Cardiac septum (tissue), 1 donor: ENCODE measurements around the gene CASP5. TPM values are rescaled to one million over a fixed set of nuclear protein-coding genes. Genes with fewer than 3 reads are reported as not detected.
"Not testable (repeated sequence)": the region's sequence is repeated elsewhere in the genome, so short reads cannot be mapped to it uniquely, and the experiment has no call there.

ENCODE experiments used
- DNase-seq: peaks from one replicate; pipeline ENCODE4 v3.0.0-alpha.2; 2020; ENCODE audit warnings: low spot score
- intact Hi-C: fragments of 100-400 bp; cut with DNase I; formaldehyde crosslinking; loops from one replicate; pipeline ENCODE4 v1.14.0; 2022
- total RNA-seq: library from RNA; stranded (reverse); fragmentation: NEBNext Ultra II Directional; extraction: Animal tissue kit (Norgen Biotek cat#: 25700); gene quantifications from one replicate; pipeline ENCODE4 v1.2.1, GENCODE V29; 2021
- donor health status: DM: no; HTN: no; CAD: no.

The CASP5 gene
- total RNA-seq, 1 donor from 2014 or later, result not detected

- DNase-seq, intact Hi-C loops: not testable (repeated sequence)
Measured at GRCh38 chr11:104972924-104973323, 50.0 kb downstream of the CASP5 start.

- intact Hi-C loops, result no loop called here
- no peak for DNase-seq
Measured at GRCh38 chr11:104970756-104971155, 52.2 kb downstream of the CASP5 start.

- DNase-seq, result no peak
- intact Hi-C loops, result no loop called here
Measured at GRCh38 chr11:104968856-104969776, 53.9 kb downstream of the CASP5 start.

GRCh38 chr11:104968355-104968855, 54.6 kb downstream of the CASP5 start, which contains the start of gene CASP4:
CASP4 (minus strand) TSS chr11:104968574; CDS start chr11:104968525, 49 bp downstream.
- intact Hi-C loops, result no loop called here
- no peak for DNase-seq

- DNase-seq, result no peak
- intact Hi-C loops, result no loop called here
Measured at GRCh38 chr11:104967534-104968354, 55.2 kb downstream of the CASP5 start.

GRCh38 chr11:104965735-104966134, 57.2 kb downstream of the CASP5 start:
- intact Hi-C loops, result no loop called here

GRCh38 chr11:104964247-104964646, 58.7 kb downstream of the CASP5 start:
- DNase-seq, result no peak
- intact Hi-C loops, result no loop called here

More at GRCh38 chr11:104965735-104966134, 57.2 kb downstream of the CASP5 start:
- no peak for DNase-seq

- intact Hi-C loops, result no loop called here
Measured at GRCh38 chr11:104962852-104963251, 60.1 kb downstream of the CASP5 start.

GRCh38 chr11:104957280-104957679, 65.7 kb downstream of the CASP5 start:
- no peak for DNase-seq
- intact Hi-C loops, result no loop called here

More at GRCh38 chr11:104962852-104963251, 60.1 kb downstream of the CASP5 start:
- DNase-seq, result no peak

- DNase-seq, result no peak
- intact Hi-C loops, result no loop called here
Measured at GRCh38 chr11:104956528-104956927, 66.4 kb downstream of the CASP5 start.

GRCh38 chr11:104946907-104947306, 76.1 kb downstream of the CASP5 start:
- no peak for DNase-seq
- intact Hi-C loops, result no loop called here

Other genes with a start within 250 kb of the CASP5 start
- gene CASP12, start 124.7 kb downstream of the CASP5 start, total RNA-seq, result 0.35 TPM
- gene CASP4, start 54.6 kb downstream of the CASP5 start, total RNA-seq, result 17.1 TPM
- gene CASP1, start 12.0 kb upstream of the CASP5 start, total RNA-seq, result 7.1 TPM
- 6.6 TPM for gene CARD16, start 22.2 kb upstream of the CASP5 start, total RNA-seq
- not detected for gene CARD18, start 116.6 kb upstream of the CASP5 start, total RNA-seq